HG03432 (cell line): Measurements from ENCODE around the gene MUC13.

Source experiments
- ATAC-seq: cut with Tn5 transposase; IDR thresholded peaks from one replicate; pipeline ENCODE4 v1.9.1; 2021; ENCODE audit warnings: mild to moderate bottlenecking, moderate library complexity; ENCODE audit not compliant: unreplicated experiment

Gene MUC13

DNA sequence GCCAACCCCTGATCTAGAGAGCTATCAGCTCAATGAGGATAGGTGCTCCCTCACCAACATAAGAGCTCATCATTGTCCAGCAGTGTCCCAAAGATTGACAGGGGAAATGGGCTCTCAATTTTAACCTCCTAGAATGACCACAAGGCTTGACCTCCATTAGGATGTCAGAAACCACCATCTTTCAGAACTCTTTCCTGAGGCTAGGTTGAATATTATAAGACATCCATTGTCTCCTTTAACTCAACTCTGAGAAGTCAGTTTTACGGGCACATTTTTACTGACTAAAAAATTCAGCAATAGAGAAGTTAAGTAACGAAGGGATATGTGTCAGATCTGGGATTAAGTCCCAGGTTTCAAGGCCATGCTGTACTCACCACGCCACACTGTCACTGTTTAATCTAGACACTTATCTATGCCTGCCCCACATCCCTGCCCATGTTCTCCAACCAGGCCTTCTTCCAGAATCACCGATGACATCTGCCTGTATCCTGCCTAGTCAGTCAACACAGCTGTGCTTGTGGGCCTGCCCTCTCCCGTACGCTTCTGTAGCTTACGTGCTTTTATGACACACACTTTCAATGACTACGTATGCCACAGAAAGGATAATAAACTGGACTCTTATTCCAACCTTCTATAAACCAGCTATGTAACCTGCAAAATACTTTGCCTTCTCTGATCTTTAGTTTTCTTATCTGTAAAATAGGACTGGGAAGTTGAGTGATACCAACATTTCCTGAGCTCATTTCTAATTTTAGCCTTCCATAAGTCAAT is 17.1 kb upstream of the MUC13 start:
- no peak for ATAC-seq

- ATAC-seq, result no peak
Observed at GRCh38 chr3:124950026-124950425, 15.5 kb upstream of the MUC13 start.

GRCh38 chr3:124942613-124943012 is 8.1 kb upstream of the MUC13 start:
- no peak for ATAC-seq

DNA sequence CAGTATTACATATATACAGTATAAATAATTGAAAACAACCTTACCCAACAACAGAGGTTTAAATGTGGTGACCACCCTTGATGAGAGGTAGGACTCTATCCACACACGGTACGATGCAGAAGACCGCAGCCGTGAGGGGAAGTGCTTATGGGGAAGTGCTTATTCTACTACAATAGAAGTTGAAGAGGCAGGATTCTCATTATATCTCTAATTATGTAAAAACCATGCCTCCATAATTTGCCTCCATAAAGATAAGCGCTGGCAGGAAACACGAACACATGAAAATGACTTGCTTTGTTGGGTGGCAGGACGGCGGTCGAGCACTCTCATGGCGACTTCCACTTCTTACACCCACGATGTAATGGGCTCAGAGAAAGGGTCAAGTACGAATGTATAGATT is 7.2 kb upstream of the MUC13 start:
- no peak for ATAC-seq

DNA sequence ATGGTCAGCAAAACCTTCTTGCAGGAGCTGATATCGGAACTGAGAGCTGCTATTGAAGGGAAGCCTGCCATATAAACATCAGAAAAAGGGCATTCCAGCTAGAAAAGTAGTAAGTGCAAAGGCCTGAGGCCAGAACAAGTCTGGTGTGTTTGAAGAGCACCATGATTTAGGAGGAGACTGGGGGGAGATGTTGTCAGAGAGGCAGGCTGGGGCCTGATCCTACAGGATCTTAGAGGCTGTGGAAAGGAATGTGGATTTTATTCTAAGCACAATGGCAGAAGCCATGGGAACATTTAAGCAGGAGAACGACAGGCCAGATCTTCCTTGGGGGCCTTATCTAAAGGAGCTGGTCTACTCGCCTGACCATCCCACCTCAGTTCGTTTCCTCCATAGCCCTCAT is 5.1 kb upstream of the MUC13 start:
- ATAC-seq, result no peak

DNA sequence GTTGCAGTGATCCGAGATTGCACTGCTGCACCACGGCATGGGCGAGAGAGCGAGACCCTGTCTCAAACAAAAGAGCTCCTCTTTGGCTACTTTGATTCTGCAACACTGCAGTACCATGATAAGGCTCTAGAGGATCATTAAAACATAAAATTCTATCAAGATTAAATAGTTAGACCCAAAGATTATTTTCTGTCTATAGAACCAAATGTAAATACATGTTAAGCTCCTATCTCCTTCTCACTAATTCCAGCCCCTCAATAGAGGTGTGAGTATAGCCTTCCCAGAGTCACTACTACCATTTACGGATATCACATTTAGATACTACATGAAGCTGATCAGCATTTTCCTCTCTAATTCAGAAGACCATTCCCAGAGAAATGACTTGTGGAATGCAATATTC is 4.3 kb upstream of the MUC13 start:
- no peak for ATAC-seq

- no peak for ATAC-seq
Observed at GRCh38 chr3:124937049-124937448, 2.5 kb upstream of the MUC13 start.

DNA sequence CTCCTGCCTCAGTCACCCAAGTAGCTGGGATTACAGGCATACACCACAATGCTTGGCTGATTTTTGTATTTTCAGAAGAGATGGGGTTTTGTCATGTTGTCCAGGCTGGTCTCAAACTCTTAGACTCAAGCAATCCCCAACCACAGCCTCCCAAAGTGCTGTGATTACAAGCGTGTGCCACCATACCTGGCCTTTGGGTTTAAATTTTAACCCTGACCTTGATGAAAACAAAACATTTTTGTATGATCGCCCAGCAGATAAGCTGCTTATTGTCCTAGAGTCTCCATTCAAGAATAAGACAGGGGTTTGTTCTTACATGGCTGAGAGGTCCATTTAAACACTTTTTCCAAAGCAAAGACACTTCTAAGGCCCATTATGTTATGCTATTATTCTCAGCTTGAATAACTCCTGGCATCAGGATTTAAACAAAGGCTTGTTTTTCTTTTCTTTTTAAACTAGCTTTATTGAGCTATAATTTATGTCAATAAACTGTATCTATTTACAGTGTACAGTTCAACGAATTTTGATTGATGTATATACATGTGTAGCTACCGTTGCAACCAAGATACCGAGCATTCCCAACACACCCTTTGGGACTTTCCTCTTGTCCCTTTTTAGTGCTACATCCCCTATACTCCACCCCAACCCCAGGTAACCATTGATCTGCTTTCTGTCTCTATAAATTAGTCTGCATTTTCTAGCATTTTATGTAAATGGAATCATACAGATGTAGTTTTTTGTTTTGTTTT is 1.4 kb upstream of the MUC13 start:
- no peak for ATAC-seq

GRCh38 chr3:124935264-124935663 is 713 bp upstream of the MUC13 start:
- ATAC-seq, result peak; percentile 57

DNA sequence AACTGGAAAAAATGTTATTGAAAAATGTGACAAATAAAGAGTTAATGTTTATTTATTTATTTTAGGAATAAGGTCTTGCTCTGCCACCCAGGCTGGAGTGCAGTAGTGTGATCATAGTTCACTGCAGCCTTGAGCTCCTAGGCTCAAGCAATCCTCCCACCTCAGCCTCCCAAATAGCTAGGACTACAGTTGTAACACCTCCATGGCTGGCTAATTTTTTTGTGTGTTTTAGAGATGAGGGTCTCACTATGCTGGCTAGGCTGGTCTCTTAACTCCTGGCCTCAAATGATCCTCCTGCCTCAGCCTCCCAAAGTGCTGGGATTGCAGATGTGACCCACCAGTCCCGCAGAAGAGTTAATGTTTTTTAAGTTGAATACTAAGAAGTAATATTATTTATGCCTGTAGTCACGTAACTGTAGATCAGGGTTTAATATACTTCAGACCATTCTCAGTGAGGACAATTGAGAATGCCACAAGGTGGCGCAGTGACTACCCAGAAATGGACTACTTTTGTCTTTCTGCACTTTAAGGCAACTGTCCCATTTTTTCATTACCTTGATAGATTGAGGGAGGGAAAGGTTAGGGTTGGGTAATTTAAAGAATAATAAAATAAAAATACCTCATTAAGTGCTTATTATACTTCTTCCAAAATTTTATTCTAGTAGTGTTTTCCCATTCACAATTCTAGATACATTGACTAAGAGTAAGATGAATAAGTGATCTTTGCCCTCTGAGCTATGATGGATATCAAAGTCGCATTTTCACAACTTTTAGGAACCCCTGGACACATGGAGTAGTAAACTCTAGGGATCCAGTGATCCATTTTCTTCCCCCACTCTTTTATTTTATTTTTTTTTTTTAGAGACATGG is 6.0 kb downstream of the MUC13 start:
- no peak for ATAC-seq

GRCh38 chr3:124927574-124928045 is 6.9 kb downstream of the MUC13 start:
- peak; percentile 44 for ATAC-seq

DNA sequence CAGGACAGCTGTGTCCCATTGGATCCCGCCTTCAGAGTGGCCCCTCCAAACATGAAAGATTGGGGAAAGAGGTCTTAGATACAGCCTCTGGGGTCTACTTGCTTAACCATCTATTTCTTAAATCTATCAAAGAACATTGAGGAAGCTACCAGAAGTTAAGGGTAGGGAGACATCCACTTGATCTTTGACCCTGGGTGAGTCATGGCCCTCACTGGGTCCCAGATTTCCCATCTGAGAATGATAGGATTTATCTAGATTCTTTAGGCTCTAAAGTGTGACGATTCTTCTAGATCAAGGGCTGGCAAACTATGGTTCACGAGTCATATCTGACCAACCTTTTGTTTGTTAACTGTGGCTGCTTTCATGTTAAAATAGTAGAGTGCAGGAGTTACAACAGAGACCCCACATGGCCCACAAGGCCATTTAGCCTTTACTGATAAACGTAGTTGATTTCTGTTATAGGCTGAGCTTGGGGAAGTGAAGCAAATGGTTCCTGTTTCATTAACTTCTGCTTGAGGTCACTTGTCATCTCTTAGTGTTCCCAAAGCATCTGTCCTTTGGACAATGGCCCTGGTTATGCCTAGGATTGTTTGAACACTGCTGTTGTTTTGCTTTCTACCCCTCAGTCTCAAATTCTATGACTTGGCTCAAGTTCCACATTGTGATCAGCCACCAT is 8.0 kb downstream of the MUC13 start:
- no peak for ATAC-seq

DNA sequence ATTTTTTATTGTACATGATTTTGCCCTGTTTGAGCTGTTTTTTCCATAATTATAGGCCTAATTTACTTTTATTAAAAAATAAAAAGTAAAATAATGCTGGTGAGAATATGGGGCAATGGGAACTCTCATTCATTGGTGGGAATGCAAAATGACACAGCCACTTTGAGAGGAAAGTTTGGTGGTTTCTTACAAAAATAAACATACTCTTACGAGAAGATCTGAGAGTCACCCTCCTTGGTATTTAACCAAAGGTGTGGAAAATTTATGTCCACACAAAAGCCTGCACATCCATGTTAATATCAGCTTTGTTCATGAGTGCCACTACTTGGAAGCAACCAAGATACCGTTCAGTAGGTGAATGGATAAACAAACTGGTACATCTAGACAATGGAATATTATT is 9.8 kb downstream of the MUC13 start:
- no peak for ATAC-seq

DNA sequence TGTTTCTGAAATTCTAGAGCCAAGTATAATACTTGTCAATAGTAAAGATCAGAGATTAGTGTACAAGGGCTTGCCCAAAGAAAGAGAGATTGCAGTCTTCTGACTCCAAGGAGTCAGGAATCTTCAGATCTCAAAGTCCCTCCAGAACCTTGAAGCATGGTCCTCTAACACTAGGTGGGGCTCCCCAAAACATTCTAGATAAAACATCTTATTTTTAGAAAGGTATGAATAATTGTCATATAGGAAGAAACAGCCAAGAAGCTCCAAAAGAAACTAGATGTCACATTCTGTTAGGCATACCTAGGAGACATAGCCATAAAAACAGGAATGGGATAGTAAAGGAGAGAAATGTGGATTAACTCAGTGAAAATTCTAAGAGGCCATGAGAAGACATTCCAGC is 10.7 kb downstream of the MUC13 start:
- no peak for ATAC-seq

- ATAC-seq, result no peak
Observed at GRCh38 chr3:124920718-124921117, 13.8 kb downstream of the MUC13 start.

GRCh38 chr3:124919756-124920155 is 14.8 kb downstream of the MUC13 start:
- ATAC-seq, result no peak

DNA sequence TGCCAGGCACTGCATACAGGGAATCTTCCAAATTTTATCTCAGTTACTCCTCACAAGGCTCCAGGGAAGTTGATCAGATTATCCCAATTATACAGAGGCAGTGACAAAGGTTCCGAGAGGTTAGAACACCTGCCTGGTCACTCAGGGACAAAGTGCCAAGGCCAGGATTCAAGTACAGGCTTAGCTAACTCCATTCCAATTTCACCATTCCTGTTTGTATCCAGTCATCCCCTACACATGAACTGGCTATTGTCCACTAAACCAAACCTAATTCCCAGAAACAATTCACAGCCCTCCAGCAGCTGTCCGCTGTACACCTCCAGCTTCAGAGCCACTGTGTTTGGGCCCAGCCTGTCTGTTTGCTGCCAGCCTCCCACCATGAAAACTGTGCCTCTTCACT is 16.0 kb downstream of the MUC13 start:
- ATAC-seq, result no peak

DNA sequence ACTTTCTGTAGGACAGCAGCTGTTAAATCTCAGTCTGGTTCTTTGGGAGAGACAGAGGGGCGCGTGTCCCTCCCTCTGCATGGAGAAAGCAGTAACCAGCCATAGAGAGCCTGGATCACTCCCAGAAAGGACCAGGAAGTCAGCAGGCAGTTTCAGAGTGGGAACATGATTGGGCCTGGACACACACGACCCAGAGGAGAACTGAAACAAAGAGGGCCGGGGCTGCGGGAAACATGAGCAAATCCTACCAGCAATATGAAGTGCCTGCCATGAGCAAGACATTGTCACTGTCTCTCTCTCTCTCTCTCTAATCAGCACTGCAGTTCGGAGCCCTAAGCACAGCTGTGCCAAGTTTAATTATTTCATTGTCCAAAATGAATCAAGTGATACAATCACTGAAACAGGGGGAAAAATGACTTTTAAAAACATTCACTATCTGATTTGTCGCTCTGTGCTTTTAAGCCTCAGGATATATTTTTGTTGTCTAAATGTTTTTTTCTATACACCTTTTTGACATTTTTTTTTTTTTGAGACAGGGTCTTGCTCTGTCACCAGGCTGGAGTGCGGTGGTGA is 17.6 kb downstream of the MUC13 start:
- no peak for ATAC-seq

DNA sequence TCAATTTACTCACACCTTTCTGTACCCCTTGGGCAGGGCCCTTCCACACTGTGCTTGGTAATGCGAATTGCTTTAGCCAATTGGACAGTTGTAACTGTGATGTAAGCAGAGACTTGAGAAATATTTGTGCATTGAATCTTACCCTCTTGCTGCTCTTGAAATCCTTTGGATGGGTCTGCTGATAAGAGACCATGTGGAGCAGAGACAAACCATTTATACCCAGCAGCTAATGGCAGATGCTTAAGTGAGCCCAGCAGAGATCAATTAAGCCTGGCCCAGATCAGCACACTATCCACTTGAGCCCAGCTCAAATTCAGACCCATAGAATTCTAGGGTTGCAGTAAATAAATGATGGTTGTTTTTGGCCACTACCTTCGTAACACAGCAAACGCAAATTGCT is 19.3 kb downstream of the MUC13 start:
- no peak for ATAC-seq

DNA sequence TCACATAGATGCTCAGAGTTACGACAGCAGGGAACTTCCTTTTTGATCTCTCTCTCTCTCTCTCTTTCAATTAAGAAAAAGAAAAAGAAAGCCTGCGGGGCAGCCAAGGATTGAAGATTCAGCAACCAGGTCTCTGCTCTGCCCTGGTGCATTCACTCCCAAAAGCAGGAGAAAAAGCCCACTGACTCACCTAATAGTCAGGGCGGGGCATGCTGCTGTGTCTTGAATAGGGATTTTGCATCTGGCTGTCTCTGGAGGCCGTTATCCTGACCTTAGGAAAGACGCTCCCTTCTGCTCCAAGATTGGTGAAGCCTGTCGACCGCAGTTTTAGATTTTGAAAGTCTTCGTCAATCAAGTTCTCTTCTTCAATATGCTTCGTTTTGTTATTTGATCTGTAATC is 26.6 kb downstream of the MUC13 start:
- no peak for ATAC-seq
